ENCODE data around the gene LRRFIP2.
"Not testable (repeated sequence)": the region's sequence is repeated elsewhere in the genome, so short reads cannot be mapped to it uniquely, and the experiment has no call there.

- TF ChIP-seq CTCF (conservative IDR thresholded peaks at IDR 0.05; ENCODE audit: low read depth, low read length); RAD21 (IDR thresholded peaks at IDR 0.05; ENCODE audit: low read length); CEBPB (IDR thresholded peaks at IDR 0.05; ENCODE audit: low read depth, low read length); MAFK (IDR thresholded peaks at IDR 0.05; ENCODE audit: low read depth, low read length); RCOR1 (IDR thresholded peaks at IDR 0.05; ENCODE audit: insufficient replicate concordance, low read length): not testable (repeated sequence)
These were observed 27.5 kb downstream of the LRRFIP2 start for GRCh38 chr3:37146927-37147326.

Data from IMR-90 (cell line).